Esophagus (tissue), 2 donors: ENCODE data around the gene ROR1. TPM values are rescaled to one million over a fixed set of nuclear protein-coding genes. Genes with fewer than 3 reads are reported as not detected.

Source experiments
- H3K27ac ChIP-seq, 2 donors: one replicate each; pipeline ENCODE4 v1.5.1; 2013; ENCODE audit warnings: low read depth in 2 of 2, mild to moderate bottlenecking in 2 of 2, inconsistent platforms in 1 of 2, low read length in 1 of 2, moderate library complexity in 1 of 2
- H3K27me3 ChIP-seq, 2 donors: one replicate each; pipeline ENCODE4 v1.6.1; 2013; ENCODE audit warnings: low read length in 2 of 2, control low read depth in 1 of 2, mild to moderate bottlenecking in 1 of 2; ENCODE audit not compliant: insufficient read depth in 2 of 2, control insufficient read depth in 1 of 2
- H3K36me3 ChIP-seq, 2 donors: one replicate each; pipeline ENCODE4 v1.6.1; 2013; ENCODE audit warnings: low read length in 1 of 2; ENCODE audit not compliant: control insufficient read depth in 2 of 2, insufficient read depth in 2 of 2
- H3K4me1 ChIP-seq, 2 donors: one replicate each; pipeline ENCODE4 v1.6.1; 2013; ENCODE audit warnings: low read length in 1 of 2; ENCODE audit not compliant: control insufficient read depth in 2 of 2, insufficient read depth in 2 of 2
- H3K4me3 ChIP-seq, 2 donors: one replicate each; pipeline ENCODE4 v1.5.1; 2013; ENCODE audit warnings: low read length in 2 of 2, mild to moderate bottlenecking in 2 of 2, low read depth in 1 of 2, moderate library complexity in 1 of 2
- H3K9me3 ChIP-seq, 2 donors: one replicate each; pipeline ENCODE4 v1.6.1; 2013; ENCODE audit warnings: mild to moderate bottlenecking in 2 of 2, low read depth in 1 of 2, low read length in 1 of 2, moderate library complexity in 1 of 2; ENCODE audit not compliant: control insufficient read depth in 2 of 2, insufficient read depth in 1 of 2
- WGBS, 2 donors: extraction: QIAGEN DNeasy Blood & Tissue Kit; methylation state at CpG; one replicate each; pipeline ENCODE4 v1.1.7; 2013; 5-methylcytosine and 5-hydroxymethylcytosine counted together
- polyA plus RNA-seq, 2 donors: library from polyadenylated mRNA; stranded (reverse); fragments of 200-250 nt; gene quantifications; one replicate each; pipeline ENCODE4 v1.2.3, GENCODE V29; 2013
- donor health status: healthy with polysubstance abuse.
- donor health status: Bipolar disorder and iron deficiency.

ROR1 gene
- polyA plus RNA-seq, 2 donors: 1.1 to 1.9 TPM

- no peaks in the 10 kb centered on the region for H3K9me3 ChIP-seq
- peaks cover 0 to 2% of the 10 kb centered on the region in 2 donors for H3K36me3 ChIP-seq
- H3K4me1 ChIP-seq: no peaks in the 10 kb centered on the region
- H3K27ac ChIP-seq: no peak overlapping the region
- no peak overlapping the region for H3K4me3 ChIP-seq
- H3K27me3 ChIP-seq: no peaks in the 10 kb centered on the region
These were observed 278.0 kb downstream of the ROR1 start for GRCh38 chr1:64051796-64052195.

DNA sequence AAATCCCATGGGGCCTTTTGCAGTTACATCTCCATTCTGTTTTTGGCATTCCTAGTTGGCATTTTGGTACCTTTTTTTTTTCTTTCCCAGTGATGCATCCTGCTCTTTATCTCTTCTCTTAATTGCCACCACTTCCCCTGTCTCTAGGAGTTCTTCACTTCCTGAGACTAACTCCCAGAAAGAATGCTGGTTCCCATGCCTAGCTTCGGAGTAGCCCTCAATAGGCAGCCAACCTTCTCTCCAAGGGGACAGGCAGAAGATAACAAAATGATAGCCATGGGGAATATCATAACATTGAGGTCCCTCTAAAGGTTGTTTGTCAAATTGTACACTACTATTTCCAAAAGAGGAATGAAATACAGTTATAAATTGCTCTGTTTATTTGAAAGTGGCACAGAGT is 279.0 kb downstream of the ROR1 start:
- Histone ChIP-seq H3K36me3 (peaks cover 0 to 2% of the 10 kb centered on the region in 2 donors), H3K4me1 (no peaks in the 10 kb centered on the region), H3K9me3 (no peaks in the 10 kb centered on the region), H3K27ac (no peak overlapping the region), H3K4me3 (no peak overlapping the region), H3K27me3 (no peaks in the 10 kb centered on the region)
- WGBS, 2 donors: 83 to 92% methylated on average over 1 of the region's 1 CpG

GRCh38 chr1:64055310-64055709 is 281.5 kb downstream of the ROR1 start:
- Histone ChIP-seq H3K27ac (no peak overlapping the region), H3K9me3 (no peaks in the 10 kb centered on the region), H3K27me3 (no peaks in the 10 kb centered on the region), H3K4me3 (no peak overlapping the region), H3K4me1 (no peaks in the 10 kb centered on the region), H3K36me3 (peaks cover 0 to 2% of the 10 kb centered on the region in 2 donors)
- WGBS, 2 donors: 98 to 99% methylated on average over 2 of the region's 2 CpGs

GRCh38 chr1:64059556-64059955 is 285.7 kb downstream of the ROR1 start:
- H3K4me1 ChIP-seq: no peaks in the 10 kb centered on the region
- no peak overlapping the region for H3K4me3 ChIP-seq
- 93 to 94% methylated on average over 4 of the region's 4 CpGs for WGBS, 2 donors
- H3K9me3 ChIP-seq: no peaks in the 10 kb centered on the region
- no peaks in the 10 kb centered on the region for H3K27me3 ChIP-seq
- H3K27ac ChIP-seq: no peak overlapping the region
- H3K36me3 ChIP-seq: no peaks in the 10 kb centered on the region

GRCh38 chr1:64060611-64061302 is 286.9 kb downstream of the ROR1 start:
- no peak overlapping the region for H3K27ac ChIP-seq
- H3K4me3 ChIP-seq: no peak overlapping the region
- no peaks in the 10 kb centered on the region for H3K4me1 ChIP-seq
- 89 to 95% methylated on average over 2 of the region's 2 CpGs for WGBS, 2 donors
- H3K9me3 ChIP-seq: no peaks in the 10 kb centered on the region
- H3K27me3 ChIP-seq: no peaks in the 10 kb centered on the region
- no peaks in the 10 kb centered on the region for H3K36me3 ChIP-seq

DNA sequence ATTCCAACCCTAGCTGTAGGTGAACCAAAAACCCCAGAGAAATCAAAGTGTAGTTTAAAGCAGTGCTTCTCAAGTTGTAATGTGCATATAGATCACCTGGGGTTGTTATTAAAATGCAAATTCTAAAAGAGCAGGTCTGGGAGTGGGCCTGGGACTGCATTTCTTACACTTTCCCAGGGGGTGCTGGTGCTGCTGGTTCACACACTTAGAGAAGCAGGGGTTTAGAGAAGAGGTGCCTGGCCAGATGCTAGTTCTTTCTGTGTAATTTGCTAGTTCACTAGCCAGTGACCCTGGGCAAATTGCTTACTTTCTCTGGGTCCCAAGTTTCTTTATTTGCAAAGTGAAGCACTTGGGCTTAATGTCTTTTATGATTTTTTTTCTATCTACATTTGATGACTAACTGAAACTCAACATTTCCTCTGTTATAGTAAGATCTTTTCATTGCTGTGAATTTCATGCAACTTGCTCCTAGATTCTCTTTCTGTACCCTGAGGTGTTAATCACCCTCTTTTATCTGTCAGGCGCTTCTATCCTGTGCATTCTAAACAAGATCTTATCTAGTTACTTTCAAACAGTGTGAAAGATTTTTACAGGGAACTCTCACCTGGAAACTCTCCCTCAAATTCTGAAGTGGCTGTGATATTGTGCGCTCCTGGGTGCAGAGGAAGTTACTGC is 287.8 kb downstream of the ROR1 start:
- Histone ChIP-seq H3K4me3 (no peak overlapping the region), H3K27me3 (no peaks in the 10 kb centered on the region), H3K36me3 (no peaks in the 10 kb centered on the region), H3K9me3 (no peaks in the 10 kb centered on the region), H3K4me1 (no peaks in the 10 kb centered on the region), H3K27ac (no peak overlapping the region)
- WGBS, 2 donors: 82 to 92% methylated on average over 2 of the region's 2 CpGs

DNA sequence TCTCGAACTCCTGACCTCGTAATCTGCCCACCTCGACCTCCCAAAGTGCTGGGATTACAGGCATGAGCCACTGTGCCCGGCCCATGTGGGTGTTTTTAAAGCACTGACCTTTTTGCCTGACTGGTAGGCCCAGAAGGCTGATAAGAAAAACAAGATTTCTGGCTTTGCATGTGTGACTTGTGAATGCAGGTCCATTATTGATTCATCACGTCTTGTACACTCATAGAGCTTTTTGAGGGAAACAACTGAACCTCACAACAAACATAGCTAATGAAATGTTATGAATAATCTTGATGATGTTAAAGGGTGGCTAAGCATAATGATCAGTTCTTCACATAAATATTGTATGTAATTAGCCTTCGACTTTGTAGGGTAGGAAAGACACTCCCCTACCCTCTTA is 288.7 kb downstream of the ROR1 start:
- Histone ChIP-seq H3K4me3 (no peak overlapping the region), H3K4me1 (no peaks in the 10 kb centered on the region), H3K27ac (no peak overlapping the region), H3K36me3 (no peaks in the 10 kb centered on the region), H3K9me3 (no peaks in the 10 kb centered on the region), H3K27me3 (no peaks in the 10 kb centered on the region)
- 83 to 84% methylated on average over 6 of the region's 6 CpGs for WGBS, 2 donors

GRCh38 chr1:64062941-64063581 is 289.2 kb downstream of the ROR1 start:
- H3K4me1 ChIP-seq: no peaks in the 10 kb centered on the region
- 38 to 49% methylated on average over 2 of the region's 2 CpGs for WGBS, 2 donors
- no peaks in the 10 kb centered on the region for H3K27me3 ChIP-seq
- no peaks in the 10 kb centered on the region for H3K36me3 ChIP-seq
- H3K27ac ChIP-seq: no peak overlapping the region
- no peaks in the 10 kb centered on the region for H3K9me3 ChIP-seq
- H3K4me3 ChIP-seq: no peak overlapping the region

- H3K36me3 ChIP-seq: no peaks in the 10 kb centered on the region
- no peak overlapping the region for H3K4me3 ChIP-seq
- H3K27ac ChIP-seq: no peak overlapping the region
- no peaks in the 10 kb centered on the region for H3K4me1 ChIP-seq
- 87 to 91% methylated on average over 2 of the region's 2 CpGs for WGBS, 2 donors
- H3K27me3 ChIP-seq: no peaks in the 10 kb centered on the region
- no peaks in the 10 kb centered on the region for H3K9me3 ChIP-seq
These were observed 291.8 kb downstream of the ROR1 start for GRCh38 chr1:64065571-64065970.
